ENCODE results near the gene CRLF2.
"Not testable (repeated sequence)": the region's sequence is repeated elsewhere in the genome, so short reads cannot be mapped to it uniquely, and the experiment has no call there.

Gene CRLF2

DNA sequence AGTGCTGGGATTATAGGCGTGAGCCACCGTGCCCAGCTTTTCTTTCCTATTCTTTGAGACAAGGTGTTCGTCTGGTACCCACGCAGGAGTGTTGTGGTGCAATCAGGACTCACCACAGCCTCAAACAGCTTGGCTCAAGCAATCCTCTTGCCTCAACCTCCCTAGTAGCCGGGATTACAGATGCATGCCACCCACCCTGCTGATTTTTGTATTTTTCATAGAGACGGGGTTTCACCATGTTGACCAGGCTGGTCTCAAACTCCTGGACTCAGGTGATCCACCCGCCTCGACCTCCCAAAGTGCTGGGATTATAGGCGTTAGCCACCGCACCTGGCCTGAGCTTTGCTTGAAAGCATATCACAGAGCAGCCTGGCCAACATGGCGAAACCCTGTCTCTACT is 1.5 kb upstream of the CRLF2 start:
- no peak for DNase-seq (ENCODE audit: low read depth)
- TF ChIP-seq, protein P1, sequence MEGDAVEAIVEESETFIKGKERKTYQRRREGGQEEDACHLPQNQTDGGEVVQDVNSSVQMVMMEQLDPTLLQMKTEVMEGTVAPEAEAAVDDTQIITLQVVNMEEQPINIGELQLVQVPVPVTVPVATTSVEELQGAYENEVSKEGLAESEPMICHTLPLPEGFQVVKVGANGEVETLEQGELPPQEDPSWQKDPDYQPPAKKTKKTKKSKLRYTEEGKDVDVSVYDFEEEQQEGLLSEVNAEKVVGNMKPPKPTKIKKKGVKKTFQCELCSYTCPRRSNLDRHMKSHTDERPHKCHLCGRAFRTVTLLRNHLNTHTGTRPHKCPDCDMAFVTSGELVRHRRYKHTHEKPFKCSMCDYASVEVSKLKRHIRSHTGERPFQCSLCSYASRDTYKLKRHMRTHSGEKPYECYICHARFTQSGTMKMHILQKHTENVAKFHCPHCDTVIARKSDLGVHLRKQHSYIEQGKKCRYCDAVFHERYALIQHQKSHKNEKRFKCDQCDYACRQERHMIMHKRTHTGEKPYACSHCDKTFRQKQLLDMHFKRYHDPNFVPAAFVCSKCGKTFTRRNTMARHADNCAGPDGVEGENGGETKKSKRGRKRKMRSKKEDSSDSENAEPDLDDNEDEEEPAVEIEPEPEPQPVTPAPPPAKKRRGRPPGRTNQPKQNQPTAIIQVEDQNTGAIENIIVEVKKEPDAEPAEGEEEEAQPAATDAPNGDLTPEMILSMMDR (IDR thresholded peaks at IDR 0.05; ENCODE audit: low read depth, low read length, missing control alignments): no peak
- H3K4me3 ChIP-seq (ENCODE audit: low read depth, low read length): no peak overlapping the region

DNA sequence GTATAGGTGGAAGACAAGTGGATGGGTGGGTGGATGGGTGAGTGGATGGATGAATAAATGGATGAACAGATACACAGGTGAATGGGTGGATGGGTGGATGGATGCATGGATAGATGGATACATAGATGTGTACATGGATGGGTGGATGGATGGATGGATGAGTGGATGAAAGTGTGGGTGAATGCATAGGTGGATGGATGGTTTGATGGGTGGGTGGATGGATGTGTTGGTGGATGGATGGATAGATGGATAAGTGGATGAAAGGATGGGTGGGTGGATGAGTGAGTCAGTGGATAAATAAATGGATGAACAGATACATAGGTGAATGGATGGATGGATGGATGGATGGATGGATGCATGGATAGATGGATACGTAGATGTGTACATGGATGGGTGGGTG is 1.6 kb downstream of the CRLF2 start:
- no peak for DNase-seq (ENCODE audit: low read depth)
- TF ChIP-seq, protein P1 (IDR thresholded peaks at IDR 0.05; ENCODE audit: low read depth, low read length, missing control alignments): no peak
- no peak overlapping the region for H3K4me3 ChIP-seq (ENCODE audit: low read depth, low read length)

DNA sequence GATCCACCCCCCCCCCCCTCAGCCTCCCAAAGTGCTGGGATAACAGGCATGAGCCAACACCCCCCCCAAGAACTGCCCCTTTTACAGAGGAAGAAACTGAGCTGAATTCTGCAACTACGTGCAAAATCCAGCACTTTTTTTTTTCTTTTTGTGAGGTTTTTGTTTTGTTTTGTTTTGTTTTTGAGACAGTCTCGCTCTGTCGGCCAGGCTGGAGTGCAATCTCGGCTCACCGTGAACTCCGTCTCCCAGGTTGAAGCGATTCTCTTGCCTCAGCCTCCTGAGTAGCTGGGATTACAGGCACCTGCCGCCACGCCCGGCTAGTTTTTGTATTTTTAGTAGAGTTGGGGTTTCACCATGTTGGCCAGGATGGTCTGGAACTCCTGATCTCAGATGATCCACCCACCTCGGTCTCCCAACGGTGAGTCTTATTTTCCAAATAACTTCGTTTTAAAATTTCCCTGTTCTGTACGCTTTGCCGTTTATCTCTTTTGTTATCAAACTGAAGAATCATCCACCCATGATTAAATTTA is 4.9 kb downstream of the CRLF2 start:
- no peak overlapping the region for H3K4me3 ChIP-seq (ENCODE audit: low read depth, low read length)
- no peak for DNase-seq (ENCODE audit: low read depth)
- TF ChIP-seq, protein P1 (IDR thresholded peaks at IDR 0.05; ENCODE audit: low read depth, low read length, missing control alignments): no peak

DNA sequence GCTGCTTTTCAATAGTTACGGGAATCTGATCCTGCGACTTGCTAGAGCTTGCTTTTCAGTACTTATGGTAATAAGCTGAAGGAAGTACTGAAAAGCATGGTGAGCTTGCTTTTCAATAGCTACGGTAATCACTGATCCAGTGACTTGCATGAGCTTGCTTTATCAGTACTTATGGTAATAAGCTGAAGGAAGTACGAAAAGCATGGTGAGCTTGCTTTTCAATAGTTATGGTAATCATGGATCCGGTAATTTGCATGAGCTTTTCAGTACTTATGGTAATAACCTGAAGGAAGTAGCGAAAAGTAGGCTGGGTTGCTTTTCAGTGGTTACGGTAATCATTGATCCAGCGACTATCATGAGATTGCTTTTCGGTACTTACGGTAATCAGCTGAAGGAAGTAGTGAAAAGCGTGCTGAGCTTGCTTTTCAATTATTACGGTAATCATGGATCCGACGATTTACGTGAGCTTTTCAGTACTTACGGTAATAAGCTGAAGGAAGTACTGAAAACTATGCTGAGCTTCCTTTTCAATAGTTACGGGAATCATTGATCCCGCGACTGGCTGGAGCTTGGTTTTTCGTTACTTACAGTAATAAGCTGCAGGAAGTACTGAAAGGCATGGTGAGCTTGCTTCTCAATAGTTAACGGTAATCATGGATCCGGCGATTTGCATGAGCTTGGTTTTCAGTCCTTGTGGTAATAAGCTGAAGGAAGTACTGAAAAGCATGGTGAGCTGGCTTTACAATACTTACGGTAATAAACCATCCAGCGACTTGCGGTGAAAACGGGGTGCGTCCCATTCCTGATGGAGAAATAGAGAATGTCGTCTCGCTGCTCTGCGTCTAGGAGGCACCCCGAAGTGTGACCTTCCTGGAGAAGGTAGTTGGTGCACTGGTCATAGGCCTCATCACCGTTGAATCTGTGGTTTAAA is 6.5 kb downstream of the CRLF2 start:
- TF ChIP-seq, protein P1 (IDR thresholded peaks at IDR 0.05; ENCODE audit: low read depth, low read length, missing control alignments): no peak
- H3K4me3 ChIP-seq (ENCODE audit: low read depth, low read length): peak overlapping the region; percentile 5; the same call in 1 of the 2 replicates
- no peak for DNase-seq (ENCODE audit: low read depth)

GRCh38 chrX:1202251-1202650 is 10.2 kb downstream of the CRLF2 start:
- TF ChIP-seq, protein P1 (IDR thresholded peaks at IDR 0.05; ENCODE audit: low read depth, low read length, missing control alignments): no peak
- H3K4me3 ChIP-seq (ENCODE audit: low read depth, low read length): no peak overlapping the region
- no peak for DNase-seq (ENCODE audit: low read depth)

GRCh38 chrX:1196436-1196835 is 16.0 kb downstream of the CRLF2 start:
- DNase-seq (ENCODE audit: low read depth): no peak
- H3K4me3 ChIP-seq (ENCODE audit: low read depth, low read length): no peak overlapping the region
- TF ChIP-seq, protein P1 (IDR thresholded peaks at IDR 0.05; ENCODE audit: low read depth, low read length, missing control alignments): no peak

DNA sequence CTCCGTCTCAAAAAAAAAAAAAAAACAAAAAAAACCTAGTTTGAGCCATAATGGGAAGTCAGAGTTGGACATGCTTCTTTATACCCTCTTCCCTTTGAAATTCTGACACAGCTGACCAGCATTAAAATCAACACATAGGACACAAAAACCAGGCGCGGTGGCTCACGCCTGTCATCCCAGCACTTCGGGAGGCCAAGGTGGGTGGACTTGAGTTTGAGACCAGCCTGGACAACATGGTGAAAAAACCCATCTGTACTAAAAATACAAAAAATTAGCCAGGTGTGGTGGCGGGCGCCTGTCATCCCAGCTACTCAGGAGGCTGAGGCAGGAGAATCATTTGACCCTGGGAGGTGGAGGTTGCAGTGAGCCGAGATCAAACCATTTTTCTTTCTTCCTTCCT is 20.3 kb downstream of the CRLF2 start:
- not testable (repeated sequence) for H3K4me3 ChIP-seq (ENCODE audit: low read depth, low read length); DNase-seq (ENCODE audit: low read depth)
